DMS53 treated with DMSO at 0.1 percent for 48 hours (cell line): ENCODE results near the gene NAALADL2.
"Not testable (repeated sequence)": the region's sequence is repeated elsewhere in the genome, so short reads cannot be mapped to it uniquely, and the experiment has no call there.

ENCODE experiments used
- DNase-seq: peaks from one replicate; lab custom pipeline; 2025; ENCODE audit not compliant: unreplicated experiment; lab: John Stamatoyannopoulos, UW

The NAALADL2 gene

GRCh38 chr3:175469124-175469523 is 610.0 kb downstream of the NAALADL2 start:
- DNase-seq = no peak

- DNase-seq = no peak
These were observed 616.6 kb downstream of the NAALADL2 start for GRCh38 chr3:175475765-175476164.

- DNase-seq = no peak
These were observed 617.4 kb downstream of the NAALADL2 start for GRCh38 chr3:175476489-175476888.

GRCh38 chr3:175477651-175478224 is 618.6 kb downstream of the NAALADL2 start:
- DNase-seq = no peak

- no peak for DNase-seq
These were observed 619.2 kb downstream of the NAALADL2 start for GRCh38 chr3:175478301-175478700.

- DNase-seq = no peak
These were observed 620.0 kb downstream of the NAALADL2 start for GRCh38 chr3:175479175-175479574.

- peak; percentile 2 for DNase-seq
These were observed 620.7 kb downstream of the NAALADL2 start for GRCh38 chr3:175479800-175480199.

- DNase-seq = no peak
These were observed 625.5 kb downstream of the NAALADL2 start for GRCh38 chr3:175484666-175485065.

GRCh38 chr3:175485436-175485835 is 626.3 kb downstream of the NAALADL2 start:
- DNase-seq = no peak

- no peak for DNase-seq
These were observed 627.1 kb downstream of the NAALADL2 start for GRCh38 chr3:175486255-175486654.

GRCh38 chr3:175489406-175489805 is 630.3 kb downstream of the NAALADL2 start:
- no peak for DNase-seq

- DNase-seq = no peak
These were observed 634.2 kb downstream of the NAALADL2 start for GRCh38 chr3:175493301-175493700.

- DNase-seq = no peak
These were observed 636.2 kb downstream of the NAALADL2 start for GRCh38 chr3:175495331-175495730.

GRCh38 chr3:175502155-175502554 is 643.0 kb downstream of the NAALADL2 start:
- DNase-seq = no peak

GRCh38 chr3:175511219-175511785 is 652.2 kb downstream of the NAALADL2 start:
- no peak for DNase-seq

- DNase-seq = no peak
These were observed 653.6 kb downstream of the NAALADL2 start for GRCh38 chr3:175512700-175513099.

- no peak for DNase-seq
These were observed 659.3 kb downstream of the NAALADL2 start for GRCh38 chr3:175518459-175518858.

GRCh38 chr3:175521406-175521805 is 662.3 kb downstream of the NAALADL2 start:
- no peak for DNase-seq

- no peak for DNase-seq
These were observed 667.1 kb downstream of the NAALADL2 start for GRCh38 chr3:175526191-175526590.

- no peak for DNase-seq
These were observed 667.6 kb downstream of the NAALADL2 start for GRCh38 chr3:175526609-175527280.

- not testable (repeated sequence) for DNase-seq
These were observed 669.6 kb downstream of the NAALADL2 start for GRCh38 chr3:175528693-175529092.

- peak; percentile 19 for DNase-seq
These were observed 676.2 kb downstream of the NAALADL2 start for GRCh38 chr3:175535351-175535750.

GRCh38 chr3:175546115-175546514 is 687.0 kb downstream of the NAALADL2 start:
- no peak for DNase-seq
